Measurements from ENCODE around the gene DDX49.
"Not testable (repeated sequence)": the region's sequence is repeated elsewhere in the genome, so short reads cannot be mapped to it uniquely, and the experiment has no call there.

The DDX49 gene

GRCh38 chr19:18910801-18911436, 8.6 kb upstream of the DDX49 start:
- no peak for DNase-seq

GRCh38 chr19:18912933-18913332, 6.6 kb upstream of the DDX49 start:
- no peak for DNase-seq

- DNase-seq: no peak
Observed at GRCh38 chr19:18913466-18913865, 6.0 kb upstream of the DDX49 start.

GRCh38 chr19:18915639-18916038, 3.9 kb upstream of the DDX49 start:
- DNase-seq: no peak

- DNase-seq: not testable (repeated sequence)
Observed at GRCh38 chr19:18917593-18917992, 1.9 kb upstream of the DDX49 start.

GRCh38 chr19:18919900-18920214, 342 bp downstream of the DDX49 start:
- no peak for DNase-seq

- no peak for DNase-seq
Observed at GRCh38 chr19:18920400-18920799, 885 bp downstream of the DDX49 start.

- no peak for DNase-seq
Observed at GRCh38 chr19:18921593-18921992, 2.1 kb downstream of the DDX49 start.

GRCh38 chr19:18922228-18922985, 2.9 kb downstream of the DDX49 start:
- no peak for DNase-seq

- no peak for DNase-seq
Observed at GRCh38 chr19:18924684-18925213, 5.2 kb downstream of the DDX49 start.

- no peak for DNase-seq
Observed at GRCh38 chr19:18928018-18928805, 8.7 kb downstream of the DDX49 start.

- DNase-seq: no peak
Observed at GRCh38 chr19:18929311-18929710, 9.8 kb downstream of the DDX49 start.

- DNase-seq: no peak
Observed at GRCh38 chr19:18931316-18932162, 12.0 kb downstream of the DDX49 start.

- DNase-seq: peak; percentile 95
Observed at GRCh38 chr19:18932216-18932841, 12.8 kb downstream of the DDX49 start.

GRCh38 chr19:18933297-18933696, 13.8 kb downstream of the DDX49 start:
- DNase-seq: no peak

GRCh38 chr19:18939163-18939562, 19.6 kb downstream of the DDX49 start:
- DNase-seq: no peak

GRCh38 chr19:18939922-18940768, 20.6 kb downstream of the DDX49 start:
- no peak for DNase-seq

- DNase-seq: peak; percentile 94
Observed at GRCh38 chr19:18940769-18941627, 21.5 kb downstream of the DDX49 start, which contains the start of gene HOMER3. HOMER3 (minus strand) TSS chr19:18941217; CDS start chr19:18938982, 2,235 bp downstream.

- DNase-seq: no peak
Observed at GRCh38 chr19:18941628-18942354, 22.3 kb downstream of the DDX49 start.
